ENCODE results near the gene REXO1.
"Not testable (repeated sequence)": the region's sequence is repeated elsewhere in the genome, so short reads cannot be mapped to it uniquely, and the experiment has no call there.

Gene REXO1

GRCh38 chr19:1884719-1885334 lies 36.5 kb upstream of the REXO1 start:
- POLR2A ChIA-PET: interaction anchor here (0.5 to 1.6 kb wide), 2 partner anchors 20 to 141 kb away, joined by 5 to 8 read pairs; no protein-coding TSS in a partner anchor
- CTCF ChIA-PET: interaction anchor here (1.1 to 2.7 kb wide), 3 partner anchors 9 to 12 kb away, joined by 3 to 9 read pairs (median 5); no protein-coding TSS in a partner anchor
- DNase-seq (ENCODE audit: extremely low spot score): no peak
- no peak for TF ChIP-seq CTCF (IDR thresholded peaks at IDR 0.05; ENCODE audit: control extremely low read depth, extremely low read depth, low read depth, missing control alignments)

- ChIA-PET CTCF (interaction anchor here (2.7 kb wide), 1 partner anchor 8 kb away, joined by 9 read pairs; no protein-coding TSS in a partner anchor), POLR2A (interaction anchor here (1.6 kb wide), 1 partner anchor 20 kb away, joined by 5 read pairs; no protein-coding TSS in a partner anchor)
- no peak for TF ChIP-seq CTCF (IDR thresholded peaks at IDR 0.05; ENCODE audit: control extremely low read depth, extremely low read depth, low read depth, missing control alignments)
- DNase-seq (ENCODE audit: extremely low spot score): no peak
Observed at GRCh38 chr19:1884291-1884718, 36.0 kb upstream of the REXO1 start.

- ChIA-PET CTCF (interaction anchor here (2.7 kb wide), 1 partner anchor 8 kb away, joined by 9 read pairs; no protein-coding TSS in a partner anchor), POLR2A (interaction anchor here (1.6 kb wide), 1 partner anchor 19 kb away, joined by 5 read pairs; no protein-coding TSS in a partner anchor)
- DNase-seq (ENCODE audit: extremely low spot score): no peak
- no peak for TF ChIP-seq CTCF (IDR thresholded peaks at IDR 0.05; ENCODE audit: control extremely low read depth, extremely low read depth, low read depth, missing control alignments)
Observed at GRCh38 chr19:1883784-1884183, 35.5 kb upstream of the REXO1 start.

- ChIA-PET CTCF (interaction anchor here (1.1 to 2.7 kb wide), 2 partner anchors 7 to 18 kb away, joined by 3 to 9 read pairs; no protein-coding TSS in a partner anchor), POLR2A (no interaction called here)
- TF ChIP-seq CTCF (IDR thresholded peaks at IDR 0.05; ENCODE audit: control extremely low read depth, extremely low read depth, low read depth, missing control alignments): no peak
- DNase-seq (ENCODE audit: extremely low spot score): no peak
Observed at GRCh38 chr19:1882786-1883692, 34.8 kb upstream of the REXO1 start.

- TF ChIP-seq CTCF (IDR thresholded peaks at IDR 0.05; ENCODE audit: control extremely low read depth, extremely low read depth, low read depth, missing control alignments): no peak
- ChIA-PET POLR2A (no interaction called here), CTCF (interaction anchor here (1.1 kb wide), 1 partner anchor 17 kb away, joined by 3 read pairs; no protein-coding TSS in a partner anchor)
- no peak for DNase-seq (ENCODE audit: extremely low spot score)
Observed at GRCh38 chr19:1882089-1882785, 34.0 kb upstream of the REXO1 start.

- POLR2A ChIA-PET; CTCF ChIA-PET; DNase-seq (ENCODE audit: extremely low spot score): not testable (repeated sequence)
Observed at GRCh38 chr19:1881393-1882088, 33.3 kb upstream of the REXO1 start.
